Measurements from ENCODE around the gene KIF26B.

Gene KIF26B

DNA sequence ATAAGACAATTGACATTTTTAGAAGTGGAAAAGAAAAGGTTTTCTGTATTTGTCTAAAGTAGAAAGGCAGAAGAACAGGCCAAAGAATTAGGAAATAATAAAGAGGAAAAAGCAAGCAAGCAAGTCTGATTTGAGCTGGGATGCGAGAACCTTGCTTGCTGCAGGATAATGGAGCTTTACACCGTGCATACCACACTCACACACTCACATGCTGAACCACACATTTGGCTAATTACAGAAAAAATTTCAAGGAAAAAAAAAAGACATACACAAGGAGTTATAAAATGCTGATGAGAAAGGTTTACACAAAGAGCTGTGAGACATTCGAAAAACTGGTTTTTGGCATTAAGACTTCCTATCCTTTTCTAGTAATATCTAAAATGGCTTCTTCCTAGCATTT lies 593.9 kb downstream of the KIF26B start:
- H3K9ac ChIP-seq (ENCODE audit: insufficient read length, low read depth): no peak overlapping the region
- H3K27me3 ChIP-seq (ENCODE audit: insufficient read depth, insufficient read length): no peaks in the 10 kb centered on the region
- H3K4me3 ChIP-seq (ENCODE audit: insufficient read length, low read depth): no peak overlapping the region
- no peak for TF ChIP-seq YY1 (IDR thresholded peaks at IDR 0.05; ENCODE audit: insufficient read depth, insufficient read length)
- no peak for TF ChIP-seq ZNF274 (IDR thresholded peaks at IDR 0.05; ENCODE audit: low read depth, low read length)
- TF ChIP-seq SUZ12 (IDR thresholded peaks at IDR 0.05; ENCODE audit: extremely low read depth, insufficient read depth, insufficient read length): no peak
- no peaks in the 10 kb centered on the region for H3K36me3 ChIP-seq (ENCODE audit: insufficient read depth, insufficient read length, low read length)
- no peak for DNase-seq (ENCODE audit: low read depth, low spot score)
- H3K9me3 ChIP-seq (ENCODE audit: insufficient read depth, low read length): no peaks in the 10 kb centered on the region
- H3K4me1 ChIP-seq (ENCODE audit: insufficient read depth, insufficient read length): peaks cover 8% of the 10 kb centered on the region

DNA sequence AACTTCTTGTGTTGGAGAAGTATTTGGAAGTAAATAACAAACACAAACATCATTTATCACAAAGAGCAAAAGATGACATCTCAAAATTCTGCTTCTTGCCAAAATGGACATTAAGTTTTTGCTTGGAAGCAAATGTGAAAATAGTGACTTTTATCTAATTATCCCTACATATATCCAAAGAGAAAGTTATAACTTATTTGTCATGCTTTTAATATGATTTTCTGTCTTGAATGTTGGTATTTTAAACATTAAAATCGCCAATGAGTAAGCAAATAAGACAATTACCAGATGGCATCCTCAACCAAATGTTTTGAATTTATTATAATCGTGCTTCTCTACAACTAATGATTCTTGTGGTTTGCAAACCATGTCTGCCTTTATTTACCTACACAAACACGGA lies 594.3 kb downstream of the KIF26B start:
- H3K9me3 ChIP-seq (ENCODE audit: insufficient read depth, low read length): no peaks in the 10 kb centered on the region
- DNase-seq (ENCODE audit: low read depth, low spot score): no peak
- H3K36me3 ChIP-seq (ENCODE audit: insufficient read depth, insufficient read length, low read length): no peaks in the 10 kb centered on the region
- H3K4me3 ChIP-seq (ENCODE audit: insufficient read length, low read depth): no peak overlapping the region
- H3K9ac ChIP-seq (ENCODE audit: insufficient read length, low read depth): no peak overlapping the region
- H3K4me1 ChIP-seq (ENCODE audit: insufficient read depth, insufficient read length): peaks cover 8% of the 10 kb centered on the region
- TF ChIP-seq SUZ12 (IDR thresholded peaks at IDR 0.05; ENCODE audit: extremely low read depth, insufficient read depth, insufficient read length) (no peak), ZNF274 (IDR thresholded peaks at IDR 0.05; ENCODE audit: low read depth, low read length) (no peak), YY1 (IDR thresholded peaks at IDR 0.05; ENCODE audit: insufficient read depth, insufficient read length) (no peak)
- H3K27me3 ChIP-seq (ENCODE audit: insufficient read depth, insufficient read length): no peaks in the 10 kb centered on the region

- no peak overlapping the region for H3K4me3 ChIP-seq (ENCODE audit: insufficient read length, low read depth)
- DNase-seq (ENCODE audit: low read depth, low spot score): no peak
- peaks cover 8% of the 10 kb centered on the region for H3K4me1 ChIP-seq (ENCODE audit: insufficient read depth, insufficient read length)
- no peaks in the 10 kb centered on the region for H3K36me3 ChIP-seq (ENCODE audit: insufficient read depth, insufficient read length, low read length)
- H3K9me3 ChIP-seq (ENCODE audit: insufficient read depth, low read length): peaks cover 1% of the 10 kb centered on the region
- TF ChIP-seq YY1 (IDR thresholded peaks at IDR 0.05; ENCODE audit: insufficient read depth, insufficient read length): no peak
- TF ChIP-seq SUZ12 (IDR thresholded peaks at IDR 0.05; ENCODE audit: extremely low read depth, insufficient read depth, insufficient read length): no peak
- no peak for TF ChIP-seq ZNF274 (IDR thresholded peaks at IDR 0.05; ENCODE audit: low read depth, low read length)
- no peaks in the 10 kb centered on the region for H3K27me3 ChIP-seq (ENCODE audit: insufficient read depth, insufficient read length)
- H3K9ac ChIP-seq (ENCODE audit: insufficient read length, low read depth): no peak overlapping the region
Observed at GRCh38 chr1:245750261-245750660, 595.5 kb downstream of the KIF26B start.

GRCh38 chr1:245751116-245751515 lies 596.3 kb downstream of the KIF26B start:
- TF ChIP-seq ZNF274 (IDR thresholded peaks at IDR 0.05; ENCODE audit: low read depth, low read length) (no peak), SUZ12 (IDR thresholded peaks at IDR 0.05; ENCODE audit: extremely low read depth, insufficient read depth, insufficient read length) (no peak), YY1 (IDR thresholded peaks at IDR 0.05; ENCODE audit: insufficient read depth, insufficient read length) (no peak)
- DNase-seq (ENCODE audit: low read depth, low spot score): no peak
- Histone ChIP-seq H3K27me3 (ENCODE audit: insufficient read depth, insufficient read length) (no peaks in the 10 kb centered on the region), H3K4me1 (ENCODE audit: insufficient read depth, insufficient read length) (peaks cover 8% of the 10 kb centered on the region), H3K4me3 (ENCODE audit: insufficient read length, low read depth) (no peak overlapping the region), H3K36me3 (ENCODE audit: insufficient read depth, insufficient read length, low read length) (no peaks in the 10 kb centered on the region), H3K9me3 (ENCODE audit: insufficient read depth, low read length) (peaks cover 10% of the 10 kb centered on the region), H3K9ac (ENCODE audit: insufficient read length, low read depth) (no peak overlapping the region)

- Histone ChIP-seq H3K27me3 (ENCODE audit: insufficient read depth, insufficient read length) (no peaks in the 10 kb centered on the region), H3K4me3 (ENCODE audit: insufficient read length, low read depth) (no peak overlapping the region), H3K9me3 (ENCODE audit: insufficient read depth, low read length) (peaks cover 10% of the 10 kb centered on the region), H3K36me3 (ENCODE audit: insufficient read depth, insufficient read length, low read length) (no peaks in the 10 kb centered on the region), H3K9ac (ENCODE audit: insufficient read length, low read depth) (no peak overlapping the region), H3K4me1 (ENCODE audit: insufficient read depth, insufficient read length) (peaks cover 8% of the 10 kb centered on the region)
- DNase-seq (ENCODE audit: low read depth, low spot score): no peak
- TF ChIP-seq SUZ12 (IDR thresholded peaks at IDR 0.05; ENCODE audit: extremely low read depth, insufficient read depth, insufficient read length) (no peak), ZNF274 (IDR thresholded peaks at IDR 0.05; ENCODE audit: low read depth, low read length) (no peak), YY1 (IDR thresholded peaks at IDR 0.05; ENCODE audit: insufficient read depth, insufficient read length) (no peak)
Observed at GRCh38 chr1:245751726-245752470, 597.1 kb downstream of the KIF26B start.

- Histone ChIP-seq H3K27me3 (ENCODE audit: insufficient read depth, insufficient read length) (no peaks in the 10 kb centered on the region), H3K4me3 (ENCODE audit: insufficient read length, low read depth) (no peak overlapping the region), H3K9me3 (ENCODE audit: insufficient read depth, low read length) (peaks cover 10% of the 10 kb centered on the region), H3K9ac (ENCODE audit: insufficient read length, low read depth) (no peak overlapping the region), H3K4me1 (ENCODE audit: insufficient read depth, insufficient read length) (peaks cover 8% of the 10 kb centered on the region), H3K36me3 (ENCODE audit: insufficient read depth, insufficient read length, low read length) (no peaks in the 10 kb centered on the region)
- DNase-seq (ENCODE audit: low read depth, low spot score): no peak
- TF ChIP-seq ZNF274 (IDR thresholded peaks at IDR 0.05; ENCODE audit: low read depth, low read length) (no peak), SUZ12 (IDR thresholded peaks at IDR 0.05; ENCODE audit: extremely low read depth, insufficient read depth, insufficient read length) (no peak), YY1 (IDR thresholded peaks at IDR 0.05; ENCODE audit: insufficient read depth, insufficient read length) (no peak)
Observed at GRCh38 chr1:245752561-245752960, 597.8 kb downstream of the KIF26B start.

DNA sequence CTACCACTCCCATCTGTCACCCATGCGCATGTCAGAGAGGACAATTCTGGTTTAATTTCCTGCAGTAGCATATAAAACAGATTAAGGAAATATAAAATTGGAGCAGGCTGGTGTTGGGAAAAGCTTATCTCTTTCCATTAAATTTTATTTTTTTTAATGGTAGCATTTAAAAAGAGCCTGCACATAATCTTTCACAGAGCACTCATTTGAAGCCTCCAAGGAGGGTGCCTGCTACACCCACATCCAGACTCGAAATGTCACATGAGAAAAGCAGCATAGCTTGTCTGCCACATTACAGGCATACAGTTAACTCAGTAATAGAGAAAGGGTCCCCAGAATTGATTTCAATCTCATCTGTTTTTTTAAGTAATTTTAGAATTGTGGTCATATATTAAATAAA lies 599.0 kb downstream of the KIF26B start:
- Histone ChIP-seq H3K9ac (ENCODE audit: insufficient read length, low read depth) (no peak overlapping the region), H3K36me3 (ENCODE audit: insufficient read depth, insufficient read length, low read length) (no peaks in the 10 kb centered on the region), H3K9me3 (ENCODE audit: insufficient read depth, low read length) (peaks cover 10% of the 10 kb centered on the region), H3K4me3 (ENCODE audit: insufficient read length, low read depth) (no peak overlapping the region), H3K27me3 (ENCODE audit: insufficient read depth, insufficient read length) (no peaks in the 10 kb centered on the region), H3K4me1 (ENCODE audit: insufficient read depth, insufficient read length) (peaks cover 8% of the 10 kb centered on the region)
- no peak for TF ChIP-seq SUZ12 (IDR thresholded peaks at IDR 0.05; ENCODE audit: extremely low read depth, insufficient read depth, insufficient read length)
- no peak for TF ChIP-seq ZNF274 (IDR thresholded peaks at IDR 0.05; ENCODE audit: low read depth, low read length)
- no peak for TF ChIP-seq YY1 (IDR thresholded peaks at IDR 0.05; ENCODE audit: insufficient read depth, insufficient read length)
- no peak for DNase-seq (ENCODE audit: low read depth, low spot score)

Data from NT2/D1 (cell line).